Sigmoid colon (tissue), 7 donors: ENCODE measurements around the gene LAMA4. TPM values are rescaled to one million over a fixed set of nuclear protein-coding genes. Genes with fewer than 3 reads are reported as not detected.

ENCODE experiments used
- DNase-seq: peaks from one replicate; pipeline ENCODE4 v3.0.0-alpha.2; 2019
- H3K27ac ChIP-seq, 4 donors: fragments of 200-600 bp; sonication (generic); one replicate each; pipeline ENCODE4 v1.5.1; 2016 to 2019; ENCODE audit warnings: mild to moderate bottlenecking in 1 of 4
- H3K27me3 ChIP-seq, 3 donors: fragments of 200-600 bp; sonication (generic); one replicate each; pipeline ENCODE4 v1.5.1; 2019; ENCODE audit warnings: mild to moderate bottlenecking in 1 of 3
- H3K36me3 ChIP-seq, 4 donors: fragments of 200-600 bp; sonication (generic); one replicate each; pipeline ENCODE4 v1.5.1; 2016 to 2019
- H3K4me1 ChIP-seq, 4 donors: fragments of 200-600 bp; sonication (generic); one replicate each; pipeline ENCODE4 v1.5.1; 2017 to 2019
- H3K4me3 ChIP-seq, 4 donors: fragments of 200-600 bp; sonication (generic); one replicate each; pipeline ENCODE4 v1.5.1; 2017 to 2019; ENCODE audit warnings: mild to moderate bottlenecking in 2 of 4, moderate library complexity in 1 of 4
- H3K9me3 ChIP-seq, 4 donors: fragments of 200-600 bp in 3 of 4; sonication (generic) in 3 of 4; one replicate each; pipeline versions ENCODE4 v1.5.1 to v1.6.1; 2013 to 2019
- CTCF ChIP-seq, 4 experiments: fragments of 450-650 bp in 3 of 4; fragments of 200-600 bp in 1 of 4; IDR thresholded peaks; one replicate each; pipeline ENCODE4 v1.5.1; 2016 to 2019; ENCODE audit warnings: antibody characterized with exemption in 4 of 4, mild to moderate bottlenecking in 3 of 4, moderate library complexity in 2 of 4
- EP300 ChIP-seq, 4 donors: sonication (generic); formaldehyde crosslinking; IDR thresholded peaks; one replicate each; pipeline ENCODE4 v1.6.1; 2017; ENCODE audit warnings: antibody characterized with exemption in 4 of 4
- POLR2A ChIP-seq, 2 donors: fragments of 450-650 bp; IDR thresholded peaks; one replicate each; pipeline ENCODE4 v1.6.1; 2016; ENCODE audit warnings: antibody characterized with exemption in 2 of 2, mild to moderate bottlenecking in 2 of 2, moderate library complexity in 2 of 2
- POLR2AphosphoS5 ChIP-seq, 4 donors: sonication (generic); formaldehyde crosslinking; IDR thresholded peaks; one replicate each; pipeline ENCODE4 v1.6.1; 2017; ENCODE audit warnings: antibody characterized with exemption in 4 of 4
- WGBS, 2 donors: extraction: QIAGEN DNeasy Blood & Tissue Kit; methylation state at CpG; one replicate each; pipeline ENCODE4 v1.1.7; 2013; 5-methylcytosine and 5-hydroxymethylcytosine counted together
- intact Hi-C: fragments of 100-400 bp; cut with DNase I; formaldehyde crosslinking; loops from one replicate; pipeline ENCODE4 v1.15.1; 2023
- polyA plus RNA-seq, 3 donors: library from polyadenylated mRNA; stranded (reverse); fragments of 200-250 nt; gene quantifications; one replicate each; pipeline ENCODE4 v1.2.3, GENCODE V29; 2013
- total RNA-seq, 4 donors: library from RNA; depleted of rRNA; stranded (reverse); fragments of >200 nt; gene quantifications; one replicate each; pipeline ENCODE4 v1.1.0, GENCODE V29; 2016
- donor health status: healthy with polysubstance abuse.
- donor health status: Bipolar disorder and iron deficiency.
- donor health status: healthy.

Gene LAMA4
- total and polyA plus RNA-seq, 7 donors = 6.9 to 225 (median 95.3) TPM

GRCh38 chr6:112087916-112088315, 166.5 kb downstream of the LAMA4 start:
- no peak for TF ChIP-seq POLR2A (IDR thresholded peaks at IDR 0.05)
- no peak for TF ChIP-seq POLR2AphosphoS5 (IDR thresholded peaks at IDR 0.05)
- TF ChIP-seq CTCF (IDR thresholded peaks at IDR 0.05) = no peak
- TF ChIP-seq EP300 (IDR thresholded peaks at IDR 0.05) = no peak
- Histone ChIP-seq H3K4me3 (peak overlapping the region; percentile 64 to 87 (median 78)), H3K27ac (peak overlapping the region; percentile 87 to 93 (median 88)), H3K36me3 (peaks cover 0 to 17% (median 0%) of the 10 kb centered on the region in 4 donors), H3K4me1 (peaks cover 0 to 21% (median 9%) of the 10 kb centered on the region in 4 donors), H3K27me3 (no peaks in the 10 kb centered on the region), H3K9me3 (no peaks in the 10 kb centered on the region)
- 26 to 31% methylated on average over 7 of the region's 7 CpGs for WGBS, 2 donors
- DNase-seq = no peak
- intact Hi-C loops = loop anchor here (5.0 to 10.0 kb wide), 2 partner anchors 64 to 227 kb away; no protein-coding TSS in a partner anchor

GRCh38 chr6:112087136-112087911, 167.0 kb downstream of the LAMA4 start, which contains the start of the genes FAM229B and TUBE1:
TSS of gene FAM229B (plus strand) at chr6:112087591. CDS start at chr6:112099284, 11,693 bp downstream.
TSS of gene TUBE1 (minus strand) at chr6:112087482. CDS start at chr6:112087434, 48 bp downstream.
- Histone ChIP-seq H3K27ac (peak within 1 kb of the TSS; percentile 87 to 93 (median 88)), H3K27me3 (no peaks in the 10 kb centered on the region), H3K9me3 (no peaks in the 10 kb centered on the region), H3K36me3 (peaks cover 0 to 17% (median 0%) of the 10 kb centered on the region in 4 donors), H3K4me3 (peak within 1 kb of the TSS; percentile 64 to 87 (median 78)), H3K4me1 (peaks cover 0 to 21% (median 9%) of the 10 kb centered on the region in 4 donors)
- intact Hi-C loops = loop anchor here (5.0 to 10.0 kb wide), 2 partner anchors 65 to 227 kb away; no protein-coding TSS in a partner anchor
- DNase-seq = peak; percentile 96
- WGBS, 2 donors = 0% methylated on average over 60 of the region's 60 CpGs
- TF ChIP-seq POLR2A (IDR thresholded peaks at IDR 0.05) (peak; percentile 86 to 94), CTCF (IDR thresholded peaks at IDR 0.05) (no peak), EP300 (IDR thresholded peaks at IDR 0.05) (peak in 2 of 4 donors; percentile 32 to 52), POLR2AphosphoS5 (IDR thresholded peaks at IDR 0.05) (peak; percentile 93 to 97 (median 96))

DNA sequence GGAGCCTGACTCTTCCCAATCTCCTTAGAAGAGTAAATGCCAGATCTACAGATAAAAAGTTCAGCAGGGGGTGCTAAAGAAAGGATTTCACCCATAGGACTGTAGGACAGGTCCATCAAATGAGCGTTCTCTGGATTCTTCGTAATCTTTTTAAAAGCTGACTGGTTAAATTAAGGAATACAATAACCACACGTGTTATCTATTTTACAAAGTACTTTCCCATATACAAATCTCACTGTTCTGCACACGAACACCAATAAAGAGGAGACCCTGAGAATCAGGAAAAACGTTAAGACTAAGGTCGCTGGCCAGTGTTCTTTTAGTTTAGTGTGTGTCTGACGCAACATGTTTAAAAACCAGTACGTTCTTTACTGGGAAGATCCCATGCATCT, 167.6 kb downstream of the LAMA4 start:
- intact Hi-C loops = loop anchor here (5.0 to 10.0 kb wide), 2 partner anchors 66 to 228 kb away; no protein-coding TSS in a partner anchor
- TF ChIP-seq CTCF (IDR thresholded peaks at IDR 0.05) = no peak
- TF ChIP-seq EP300 (IDR thresholded peaks at IDR 0.05) = no peak
- TF ChIP-seq POLR2AphosphoS5 (IDR thresholded peaks at IDR 0.05) = no peak
- no peak for TF ChIP-seq POLR2A (IDR thresholded peaks at IDR 0.05)
- peaks cover 0 to 17% (median 0%) of the 10 kb centered on the region in 4 donors for H3K36me3 ChIP-seq
- H3K27ac ChIP-seq = peak overlapping the region; percentile 87 to 93 (median 88)
- H3K27me3 ChIP-seq = no peaks in the 10 kb centered on the region
- 0 to 1% methylated on average over 8 of the region's 8 CpGs for WGBS, 2 donors
- H3K9me3 ChIP-seq = no peaks in the 10 kb centered on the region
- peaks cover 0 to 21% (median 9%) of the 10 kb centered on the region in 4 donors for H3K4me1 ChIP-seq
- H3K4me3 ChIP-seq = peak overlapping the region; percentile 64 to 87 (median 78)
- DNase-seq = no peak

GRCh38 chr6:112085286-112086065, 168.9 kb downstream of the LAMA4 start:
- no peak for DNase-seq
- H3K4me1 ChIP-seq = peaks cover 0 to 21% (median 9%) of the 10 kb centered on the region in 4 donors
- H3K36me3 ChIP-seq = peaks cover 0 to 24% (median 0%) of the 10 kb centered on the region in 4 donors
- no peaks in the 10 kb centered on the region for H3K9me3 ChIP-seq
- WGBS, 2 donors = 93 to 95% methylated on average over 8 of the region's 8 CpGs
- no peaks in the 10 kb centered on the region for H3K27me3 ChIP-seq
- TF ChIP-seq POLR2A (IDR thresholded peaks at IDR 0.05) = no peak
- no peak for TF ChIP-seq EP300 (IDR thresholded peaks at IDR 0.05)
- TF ChIP-seq POLR2AphosphoS5 (IDR thresholded peaks at IDR 0.05) = no peak
- TF ChIP-seq CTCF (IDR thresholded peaks at IDR 0.05) = no peak
- H3K27ac ChIP-seq = no peak overlapping the region
- intact Hi-C loops = loop anchor here (5.0 to 10.0 kb wide), 2 partner anchors 67 to 229 kb away; no protein-coding TSS in a partner anchor
- no peak overlapping the region for H3K4me3 ChIP-seq
